Esophagus squamous epithelium (tissue), 4 donors: Measurements from ENCODE around the gene FGD4.

Source experiments
- POLR2A ChIP-seq, 4 donors: fragments of 450-650 bp; IDR thresholded peaks; one replicate each; pipeline ENCODE4 v1.6.1; 2017; ENCODE audit warnings: antibody characterized with exemption in 4 of 4, mild to moderate bottlenecking in 4 of 4, moderate library complexity in 3 of 4
- TF ChIP-seq, protein P1 (sequence below), 6 experiments: fragments of 450-650 bp in 4 of 6; fragments of 200-600 bp in 2 of 6; sonication (generic) in 2 of 6; IDR thresholded peaks; one replicate each; pipeline ENCODE4 v1.5.1; 2016 to 2019; ENCODE audit warnings: antibody characterized with exemption in 6 of 6, mild to moderate bottlenecking in 4 of 6, moderate library complexity in 4 of 6

GRCh38 chr12:32549675-32550079 is 150.3 kb downstream of the FGD4 start:
- TF ChIP-seq, protein P1, sequence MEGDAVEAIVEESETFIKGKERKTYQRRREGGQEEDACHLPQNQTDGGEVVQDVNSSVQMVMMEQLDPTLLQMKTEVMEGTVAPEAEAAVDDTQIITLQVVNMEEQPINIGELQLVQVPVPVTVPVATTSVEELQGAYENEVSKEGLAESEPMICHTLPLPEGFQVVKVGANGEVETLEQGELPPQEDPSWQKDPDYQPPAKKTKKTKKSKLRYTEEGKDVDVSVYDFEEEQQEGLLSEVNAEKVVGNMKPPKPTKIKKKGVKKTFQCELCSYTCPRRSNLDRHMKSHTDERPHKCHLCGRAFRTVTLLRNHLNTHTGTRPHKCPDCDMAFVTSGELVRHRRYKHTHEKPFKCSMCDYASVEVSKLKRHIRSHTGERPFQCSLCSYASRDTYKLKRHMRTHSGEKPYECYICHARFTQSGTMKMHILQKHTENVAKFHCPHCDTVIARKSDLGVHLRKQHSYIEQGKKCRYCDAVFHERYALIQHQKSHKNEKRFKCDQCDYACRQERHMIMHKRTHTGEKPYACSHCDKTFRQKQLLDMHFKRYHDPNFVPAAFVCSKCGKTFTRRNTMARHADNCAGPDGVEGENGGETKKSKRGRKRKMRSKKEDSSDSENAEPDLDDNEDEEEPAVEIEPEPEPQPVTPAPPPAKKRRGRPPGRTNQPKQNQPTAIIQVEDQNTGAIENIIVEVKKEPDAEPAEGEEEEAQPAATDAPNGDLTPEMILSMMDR (IDR thresholded peaks at IDR 0.05): no peak
- TF ChIP-seq POLR2A (IDR thresholded peaks at IDR 0.05): no peak
